Mucosa of descending colon (tissue), 3 donors: ENCODE results near the gene SIRPA. TPM values are rescaled to one million over a fixed set of nuclear protein-coding genes. Genes with fewer than 3 reads are reported as not detected.
A peak's percentile ranks its signal among the peaks of the same experiment; 100 is the strongest.

Source experiments
- ATAC-seq: fragments of 200-7000 bp; cut with Tn5 transposase; one replicate; pipeline ENCODE4 v1.9.1; 2020; ENCODE audit warnings: mild to moderate bottlenecking, moderate library complexity
- DNase-seq, 3 donors: peaks; one replicate each; pipeline ENCODE4 v3.0.0-alpha.2; 2020
- H3K36me3 ChIP-seq: fragments of 200-600 bp; one replicate; pipeline ENCODE4 v1.8.0; 2021; ENCODE audit warnings: low read depth, mild to moderate bottlenecking
- H3K4me1 ChIP-seq: fragments of 200-600 bp; one replicate; pipeline ENCODE4 v1.8.0; 2021; ENCODE audit warnings: low read depth, mild to moderate bottlenecking
- H3K4me3 ChIP-seq: fragments of 200-600 bp; one replicate; pipeline ENCODE4 v1.8.0; 2021; ENCODE audit warnings: mild to moderate bottlenecking
- H3K9me3 ChIP-seq: fragments of 200-600 bp; one replicate; pipeline ENCODE4 v1.8.0; 2021; ENCODE audit warnings: mild to moderate bottlenecking
- intact Hi-C, 2 donors: fragments of 100-400 bp; cut with DNase I in 1 of 2; cut with micrococcal nuclease in 1 of 2; formaldehyde crosslinking; loops; one replicate each; pipeline versions ENCODE4 v1.11.0 to v1.11.1; 2022; cut with DNase I, micrococcal nuclease
- total RNA-seq, 3 donors: library from RNA; stranded (reverse); fragmentation: NEBNext Ultra II Directional in 2 of 3; extraction: Animal tissue kit (Norgen Biotek cat#: 25700) in 2 of 3; gene quantifications; one replicate each; pipeline versions ENCODE4 v1.2.1 to v1.2.4, GENCODE V29; 2021 to 2023
- TF ChIP-seq, protein P1 (sequence below): fragments of 200-600 bp; IDR thresholded peaks from one replicate; pipeline ENCODE4 v1.8.0; 2022; ENCODE audit warnings: antibody characterized with exemption, mild to moderate bottlenecking
- donor health status: DM: no; HTN: no; CAD: no; lungs with moderate emphysema.
- donor health status: DM: no; HTN: no; CAD: no.
- donor health status: DM: no; HTN: yes; CAD: no.

The SIRPA gene
- total RNA-seq, 3 donors from 2014 or later: 7.6 to 24.4 (median 14.1) TPM

- H3K9me3 ChIP-seq: no peaks in the 10 kb centered on the region
- no peak overlapping the region for H3K4me3 ChIP-seq
- DNase-seq (no peak), ATAC-seq (no peak)
- H3K4me1 ChIP-seq: peaks cover 3% of the 10 kb centered on the region
- TF ChIP-seq, protein P1, sequence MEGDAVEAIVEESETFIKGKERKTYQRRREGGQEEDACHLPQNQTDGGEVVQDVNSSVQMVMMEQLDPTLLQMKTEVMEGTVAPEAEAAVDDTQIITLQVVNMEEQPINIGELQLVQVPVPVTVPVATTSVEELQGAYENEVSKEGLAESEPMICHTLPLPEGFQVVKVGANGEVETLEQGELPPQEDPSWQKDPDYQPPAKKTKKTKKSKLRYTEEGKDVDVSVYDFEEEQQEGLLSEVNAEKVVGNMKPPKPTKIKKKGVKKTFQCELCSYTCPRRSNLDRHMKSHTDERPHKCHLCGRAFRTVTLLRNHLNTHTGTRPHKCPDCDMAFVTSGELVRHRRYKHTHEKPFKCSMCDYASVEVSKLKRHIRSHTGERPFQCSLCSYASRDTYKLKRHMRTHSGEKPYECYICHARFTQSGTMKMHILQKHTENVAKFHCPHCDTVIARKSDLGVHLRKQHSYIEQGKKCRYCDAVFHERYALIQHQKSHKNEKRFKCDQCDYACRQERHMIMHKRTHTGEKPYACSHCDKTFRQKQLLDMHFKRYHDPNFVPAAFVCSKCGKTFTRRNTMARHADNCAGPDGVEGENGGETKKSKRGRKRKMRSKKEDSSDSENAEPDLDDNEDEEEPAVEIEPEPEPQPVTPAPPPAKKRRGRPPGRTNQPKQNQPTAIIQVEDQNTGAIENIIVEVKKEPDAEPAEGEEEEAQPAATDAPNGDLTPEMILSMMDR: no peak
- intact Hi-C loops: no loop called here
- H3K36me3 ChIP-seq: no peaks in the 10 kb centered on the region
Measured at GRCh38 chr20:1856424-1856823, 38.8 kb upstream of the SIRPA start.

DNA sequence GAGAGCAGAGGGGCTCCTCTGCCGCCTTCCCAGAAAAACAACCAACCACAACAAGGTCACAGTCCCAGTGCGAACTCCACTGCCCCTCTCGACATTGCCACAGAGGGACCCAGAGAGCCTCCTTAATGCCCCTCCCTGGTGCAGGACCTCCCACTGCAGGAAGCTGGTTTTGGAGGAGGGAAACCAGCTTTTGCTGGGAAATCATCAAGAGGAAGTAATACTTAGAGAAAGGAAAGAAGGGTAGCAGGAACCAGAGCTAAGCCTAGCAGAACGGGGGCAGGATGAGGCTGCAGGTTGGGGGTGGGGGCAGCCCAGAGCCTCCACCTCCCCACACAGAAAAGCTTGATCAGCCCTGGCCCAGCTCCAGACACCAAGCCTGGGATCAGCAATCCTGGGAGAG, 37.7 kb upstream of the SIRPA start:
- no peak for ATAC-seq
- Histone ChIP-seq H3K4me3 (no peak overlapping the region), H3K36me3 (no peaks in the 10 kb centered on the region), H3K4me1 (peaks cover 3% of the 10 kb centered on the region), H3K9me3 (no peaks in the 10 kb centered on the region)
- TF ChIP-seq, protein P1: no peak
- no peak for DNase-seq
- intact Hi-C loops: no loop called here

GRCh38 chr20:1858871-1859270, 36.3 kb upstream of the SIRPA start:
- intact Hi-C loops: no loop called here
- Histone ChIP-seq H3K4me1 (peaks cover 3% of the 10 kb centered on the region), H3K36me3 (no peaks in the 10 kb centered on the region), H3K4me3 (no peak overlapping the region), H3K9me3 (no peaks in the 10 kb centered on the region)
- ATAC-seq (no peak), DNase-seq (no peak)
- TF ChIP-seq, protein P1: no peak

GRCh38 chr20:1860446-1860845, 34.8 kb upstream of the SIRPA start:
- intact Hi-C loops: no loop called here
- no peak for DNase-seq
- ATAC-seq: no peak
- H3K4me3 ChIP-seq: no peak overlapping the region
- no peaks in the 10 kb centered on the region for H3K36me3 ChIP-seq
- TF ChIP-seq, protein P1: no peak
- H3K4me1 ChIP-seq: peaks cover 3% of the 10 kb centered on the region
- no peaks in the 10 kb centered on the region for H3K9me3 ChIP-seq

DNA sequence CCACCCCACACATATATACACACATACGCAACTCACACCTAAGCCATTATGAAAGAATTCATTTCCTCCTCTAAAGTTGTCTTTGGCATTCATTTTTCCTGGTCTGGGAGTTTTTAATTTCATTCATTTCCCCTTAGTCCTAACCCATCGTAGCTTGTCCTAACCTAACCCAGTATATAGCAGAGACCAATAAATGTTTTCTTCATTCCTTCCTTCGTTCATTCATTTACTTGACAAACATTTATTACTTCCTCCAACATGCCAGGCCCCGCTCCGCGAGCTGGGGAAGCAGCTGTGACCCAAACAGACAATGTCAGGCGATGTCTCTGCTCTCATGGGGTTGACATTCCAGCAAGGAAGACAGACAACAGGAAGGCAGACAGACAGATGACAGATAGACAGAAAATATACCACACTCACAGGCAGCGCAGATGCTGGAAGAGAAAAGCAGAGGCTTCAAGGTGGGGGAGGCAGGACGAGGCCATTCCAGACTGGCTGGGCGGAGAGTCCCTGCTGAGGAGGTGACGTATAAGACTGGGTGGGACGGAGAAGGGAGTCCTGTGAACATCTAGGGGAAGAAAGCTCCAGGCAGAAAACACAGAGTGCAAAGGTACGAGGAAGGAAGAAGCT, 33.7 kb upstream of the SIRPA start:
- Histone ChIP-seq H3K36me3 (no peaks in the 10 kb centered on the region), H3K9me3 (no peaks in the 10 kb centered on the region), H3K4me3 (no peak overlapping the region), H3K4me1 (peaks cover 3% of the 10 kb centered on the region)
- peak in 2 of 3 donors; percentile 65 to 69 for DNase-seq
- intact Hi-C loops: no loop called here
- peak; percentile 93 for ATAC-seq
- TF ChIP-seq, protein P1: no peak
